Islet of Langerhans (tissue), 1 donor: ENCODE results near the gene C19orf47.
"Not testable (repeated sequence)": the region's sequence is repeated elsewhere in the genome, so short reads cannot be mapped to it uniquely, and the experiment has no call there.

Source experiments
- FAIRE-seq: peaks from one replicate; lab custom pipeline; 2011; peaks lifted over from hg19 to GRCh38; lab: Jason Lieb, UNC

The C19orf47 gene

GRCh38 chr19:40344422-40344821, 3.8 kb downstream of the C19orf47 start:
- FAIRE-seq = no peak

DNA sequence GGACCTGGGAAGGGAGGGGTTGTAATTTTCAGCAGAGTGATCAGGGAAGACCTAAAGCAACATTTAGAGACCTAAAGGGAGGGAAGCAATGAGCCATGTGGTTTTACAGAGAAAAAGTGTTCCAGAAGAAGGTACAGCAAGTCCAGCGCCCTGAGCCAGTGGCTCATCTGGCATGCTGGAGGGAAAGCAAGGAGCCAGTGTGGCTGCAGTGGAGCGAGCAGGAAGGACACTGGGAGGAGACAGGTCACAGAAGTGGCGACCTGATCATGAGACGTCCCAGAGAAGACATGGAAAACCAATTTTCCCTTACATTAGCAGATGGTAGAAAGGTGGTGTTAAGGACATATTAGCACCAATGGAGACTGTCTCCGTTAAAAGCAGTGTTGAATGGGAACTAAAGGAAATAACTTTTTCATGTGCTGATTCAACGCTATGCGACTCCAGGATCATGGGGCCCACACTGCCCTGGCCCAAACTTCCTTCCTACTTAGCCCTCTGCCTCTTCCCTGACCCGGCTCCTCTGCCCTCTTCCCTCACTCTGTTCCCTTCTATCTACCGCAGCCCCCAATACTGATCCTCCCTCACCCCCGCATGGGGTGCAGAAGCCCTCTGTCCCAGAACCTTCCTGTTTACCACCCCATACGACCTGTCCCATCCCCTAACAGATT, 5.4 kb downstream of the C19orf47 start:
- FAIRE-seq = no peak

- no peak for FAIRE-seq
Observed at GRCh38 chr19:40341601-40342482, 6.4 kb downstream of the C19orf47 start.

DNA sequence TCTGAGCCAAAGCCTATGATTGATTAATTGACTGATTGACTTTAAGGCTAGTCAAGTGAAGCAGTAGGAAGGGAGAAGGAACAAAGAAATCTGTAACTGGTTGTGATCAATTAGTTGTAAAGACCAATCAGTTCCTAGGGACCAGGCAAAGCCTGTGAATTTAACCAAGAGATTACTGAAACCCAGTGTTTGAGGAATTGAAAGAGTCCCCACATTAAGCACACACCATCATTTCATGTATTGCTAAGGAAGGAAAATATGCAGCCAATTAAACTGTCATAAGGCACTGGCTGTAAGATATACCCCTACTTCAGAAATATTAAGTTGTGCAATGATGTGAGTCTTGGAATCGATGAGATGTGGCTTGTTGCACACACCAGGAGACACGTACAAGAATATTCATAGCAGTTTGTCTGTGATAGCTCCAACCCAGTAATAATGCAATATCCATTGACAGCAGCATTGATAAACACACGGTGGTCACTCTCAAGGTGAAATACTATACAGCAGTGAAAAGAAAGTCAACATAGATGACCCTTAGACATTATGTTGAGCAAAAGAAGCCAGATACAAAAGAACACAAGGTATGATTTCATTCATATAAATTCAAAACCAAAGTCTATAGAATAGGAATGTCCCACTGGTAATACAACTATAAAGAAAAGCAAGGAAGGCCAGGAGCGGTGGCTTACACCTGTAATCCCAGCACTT, 9.0 kb downstream of the C19orf47 start:
- no peak for FAIRE-seq

DNA sequence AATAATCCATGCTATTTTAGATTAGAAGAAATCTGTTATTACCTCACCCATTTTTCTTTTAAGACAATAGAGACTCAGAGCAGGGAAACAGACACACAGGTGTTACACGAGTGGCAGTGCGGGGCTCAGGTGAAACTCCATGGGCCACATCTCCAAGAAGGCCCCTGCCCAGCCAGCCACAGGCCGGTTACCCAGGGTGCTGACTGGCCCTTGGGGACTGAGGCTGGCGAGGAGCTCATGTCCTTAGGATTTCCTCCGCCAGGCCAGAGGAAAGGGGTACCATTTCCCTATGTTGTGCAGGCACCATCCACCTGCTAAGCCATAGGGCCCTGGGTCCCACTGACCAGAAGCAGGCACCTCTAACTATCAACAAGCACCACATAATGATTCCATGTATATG, 10.6 kb downstream of the C19orf47 start:
- no peak for FAIRE-seq

DNA sequence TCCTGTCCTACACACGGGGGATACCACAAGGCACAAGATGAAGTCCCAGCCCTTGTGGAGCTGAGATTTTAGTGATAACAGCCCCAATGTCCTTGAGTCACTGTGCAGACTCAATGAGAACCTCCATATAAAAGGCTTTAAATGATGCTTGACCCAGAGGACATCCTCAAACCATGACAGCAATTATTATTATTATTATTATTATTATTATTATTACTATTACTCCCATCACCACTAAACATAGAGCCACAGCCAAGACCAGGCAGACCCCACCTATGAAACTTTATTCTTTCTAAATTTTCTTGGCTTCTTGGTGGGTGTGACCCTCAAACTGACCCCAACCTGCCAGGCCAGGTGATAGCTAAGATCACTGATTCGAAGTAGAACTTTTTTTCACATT, 11.1 kb downstream of the C19orf47 start:
- no peak for FAIRE-seq

GRCh38 chr19:40336601-40336900, 11.6 kb downstream of the C19orf47 start:
- no peak for FAIRE-seq

DNA sequence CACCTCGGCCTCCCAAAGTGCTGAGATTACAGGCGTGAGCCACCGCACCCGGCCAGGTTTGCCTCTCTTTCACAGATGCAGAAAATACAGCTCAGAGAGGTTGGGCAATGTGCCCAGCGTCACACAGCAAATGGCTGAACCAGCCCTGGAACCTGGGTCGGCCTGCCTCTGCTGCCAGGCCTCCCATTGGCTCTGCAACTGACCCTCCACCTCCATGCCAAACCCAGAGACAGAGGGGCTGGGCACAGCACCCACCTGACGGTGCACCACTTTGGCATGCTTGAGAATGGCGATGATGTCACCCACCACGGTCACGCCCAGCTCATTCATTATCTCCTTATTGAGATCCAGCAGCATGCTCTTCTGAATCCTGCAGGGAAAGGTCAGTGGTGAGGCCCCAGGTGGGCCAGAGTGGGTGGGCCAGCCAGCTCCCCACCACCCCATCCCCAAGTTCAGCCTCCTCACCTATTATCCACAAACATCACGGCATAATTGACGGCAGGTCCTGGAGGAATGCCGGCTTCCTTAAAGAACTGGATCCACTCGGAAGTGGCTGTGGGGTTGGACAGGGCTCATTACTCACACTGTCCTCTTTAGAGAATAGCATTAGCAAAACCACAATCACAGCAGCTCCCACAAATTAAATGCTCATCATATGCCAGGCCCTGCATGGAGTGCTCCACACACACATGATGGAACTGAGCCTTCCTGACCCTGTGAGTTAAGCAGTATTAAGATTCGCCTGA, 12.2 kb downstream of the C19orf47 start:
- no peak for FAIRE-seq

- no peak for FAIRE-seq
Observed at GRCh38 chr19:40335101-40335500, 13.1 kb downstream of the C19orf47 start.

DNA sequence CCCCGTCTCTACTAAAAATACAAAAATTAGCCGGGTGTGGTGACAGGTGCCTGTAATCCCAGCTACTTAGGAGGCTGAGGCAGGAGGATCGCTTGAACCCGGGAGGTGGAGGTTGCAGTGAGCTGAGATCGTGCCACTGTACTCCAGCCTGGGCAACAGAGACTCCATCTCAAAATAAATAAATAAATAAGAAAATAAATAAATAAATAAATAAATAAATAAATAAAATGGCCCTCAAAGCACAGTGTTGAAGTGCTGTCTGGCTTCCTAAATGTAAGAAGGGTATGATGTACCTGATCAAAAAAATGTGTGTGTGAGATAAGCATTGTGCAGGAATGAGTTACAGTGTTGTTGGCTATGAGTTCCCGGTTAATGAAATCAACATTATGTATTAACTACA, 15.1 kb downstream of the C19orf47 start:
- FAIRE-seq = not testable (repeated sequence)

DNA sequence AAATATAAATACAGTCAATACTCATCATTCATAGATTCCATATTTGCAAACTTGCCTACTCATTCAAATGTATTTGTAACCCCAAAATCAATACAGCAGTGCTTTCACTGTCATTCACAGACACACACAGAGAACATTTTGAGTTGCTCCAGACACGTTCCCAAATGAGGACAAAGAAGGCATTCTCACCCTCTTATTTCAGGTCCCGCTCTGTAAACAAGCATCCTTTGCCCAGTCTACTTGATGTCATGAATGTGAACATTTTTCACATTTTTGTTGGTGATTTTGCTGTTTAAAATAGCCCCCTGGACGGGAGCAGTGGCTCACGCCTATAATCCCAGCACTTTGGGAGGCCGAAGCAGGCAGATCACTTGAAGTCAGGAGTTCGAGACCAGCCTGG, 15.5 kb downstream of the C19orf47 start:
- no peak for FAIRE-seq

- FAIRE-seq = no peak
Observed at GRCh38 chr19:40331052-40331451, 17.1 kb downstream of the C19orf47 start.

- FAIRE-seq = no peak
Observed at GRCh38 chr19:40326201-40326600, 22.0 kb downstream of the C19orf47 start.

- FAIRE-seq = no peak
Observed at GRCh38 chr19:40323705-40324104, 24.5 kb downstream of the C19orf47 start.

GRCh38 chr19:40322951-40323615, 25.1 kb downstream of the C19orf47 start:
- FAIRE-seq = no peak

DNA sequence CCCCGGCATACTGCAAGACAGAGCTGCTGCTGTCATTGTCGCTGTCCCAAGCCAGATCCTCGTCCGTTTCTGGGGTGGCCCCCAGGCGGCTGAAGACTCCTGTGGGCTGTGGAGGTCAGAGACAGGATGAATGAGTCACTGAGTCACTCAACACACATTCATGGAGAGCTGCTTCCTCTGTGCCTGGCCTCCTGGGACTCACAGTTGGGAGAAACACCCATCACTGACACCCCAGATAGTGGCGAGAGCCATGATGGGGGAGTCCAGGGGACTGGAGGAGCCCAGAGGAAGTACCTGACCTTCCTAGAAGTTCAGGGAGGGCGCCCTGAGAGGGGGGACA, 26.0 kb downstream of the C19orf47 start:
- FAIRE-seq = no peak

- no peak for FAIRE-seq
Observed at GRCh38 chr19:40321566-40322270, 26.5 kb downstream of the C19orf47 start.

GRCh38 chr19:40321076-40321475, 27.1 kb downstream of the C19orf47 start:
- FAIRE-seq = no peak

- no peak for FAIRE-seq
Observed at GRCh38 chr19:40320558-40320935, 27.6 kb downstream of the C19orf47 start.

DNA sequence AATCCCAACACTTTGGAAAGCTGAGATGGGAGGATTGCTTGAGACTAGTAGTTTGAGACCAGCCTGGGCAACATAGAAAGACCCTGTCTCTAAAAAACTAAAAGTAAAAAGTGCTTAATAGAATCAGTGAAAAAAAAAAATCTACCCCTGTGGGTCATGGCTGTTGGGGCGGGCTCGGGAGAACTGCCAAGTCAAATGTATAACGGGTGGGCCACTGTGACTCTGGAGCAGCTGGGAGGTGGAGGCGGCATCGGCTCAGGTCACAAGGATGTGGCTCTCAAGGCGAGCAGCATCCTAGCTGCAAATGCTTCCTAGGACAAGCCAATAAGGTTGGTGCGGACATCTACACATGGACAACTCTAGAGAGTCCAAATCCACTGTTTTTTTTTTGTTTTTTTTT, 30.9 kb downstream of the C19orf47 start:
- no peak for FAIRE-seq

DNA sequence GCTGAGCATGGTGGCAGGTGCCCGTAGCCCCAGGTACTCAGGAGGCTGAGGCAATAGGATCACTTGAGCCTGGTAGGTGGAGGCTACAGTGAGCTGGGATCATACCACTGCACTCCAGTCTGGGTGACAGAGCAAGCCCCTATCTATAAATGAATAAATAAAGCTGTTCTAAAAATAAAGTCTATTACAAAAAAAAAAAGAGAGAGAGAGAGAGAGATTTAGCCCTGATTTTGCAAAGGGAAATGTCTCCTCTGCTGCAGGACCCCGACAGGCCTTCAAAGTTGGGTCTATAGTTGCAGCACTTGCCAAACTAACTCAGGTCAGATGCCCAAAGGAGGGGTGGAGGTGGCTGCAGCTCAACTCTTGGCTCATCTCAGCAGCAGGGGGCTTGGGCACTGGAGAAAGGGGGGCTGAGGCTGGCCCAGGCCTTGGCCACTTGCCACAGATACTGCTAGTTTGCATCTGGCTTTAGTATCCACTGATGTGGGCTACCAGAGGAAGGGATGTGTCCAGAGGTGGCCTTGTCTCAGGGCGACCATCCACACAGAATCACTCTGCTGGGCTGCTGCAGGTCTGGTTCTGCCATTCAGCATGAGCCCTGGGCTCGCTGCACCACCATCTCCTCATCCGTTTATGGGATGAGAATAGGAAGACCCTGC, 32.3 kb downstream of the C19orf47 start:
- FAIRE-seq = no peak
